ENCODE measurements around the gene LARP1. TPM values are rescaled to one million over a fixed set of nuclear protein-coding genes. Genes with fewer than 3 reads are reported as not detected.

Gene LARP1
- total RNA-seq, 6 experiments from 2014 or later: 58.2 to 85.7 (median 73.0) TPM

- no peak for ATAC-seq
- 63% methylated on average over 4 of the region's 4 CpGs for WGBS (ENCODE audit: insufficient coverage, low coverage, low lambda C conversion rate, missing lambda C conversion rate)
These were observed 51.0 kb downstream of the LARP1 start for GRCh38 chr5:154806176-154806575.

GRCh38 chr5:154811239-154811638, 56.1 kb downstream of the LARP1 start:
- ATAC-seq (peak; percentile 44 to 61 (median 56)), DNase-seq (no peak)
- Histone ChIP-seq H3K9me3 (no peaks in the 10 kb centered on the region), H3K27ac (no peak overlapping the region), H3K27me3 (no peaks in the 10 kb centered on the region), H3K4me3 (no peak overlapping the region), H3K36me3 (peaks cover 5 to 76% (median 24%) of the 10 kb centered on the region in 4 donors), H3K4me1 (peaks cover 0 to 19% (median 8%) of the 10 kb centered on the region in 4 donors)
- TF ChIP-seq CTCF (IDR thresholded peaks at IDR 0.05): no peak
- no peak for TF ChIP-seq POLR2A (IDR thresholded peaks at IDR 0.05)
- intact Hi-C loops (cut with DNase I): loop anchor here in 1 of 2 donors (5.0 kb wide), 1 partner anchor 159 kb away; no protein-coding TSS in a partner anchor
- 51% methylated on average over 7 of the region's 7 CpGs for WGBS (ENCODE audit: insufficient coverage, low coverage, low lambda C conversion rate, missing lambda C conversion rate)

More at GRCh38 chr5:154806176-154806575, 51.0 kb downstream of the LARP1 start:
- DNase-seq: no peak
- Histone ChIP-seq H3K4me1 (no peaks in the 10 kb centered on the region), H3K27me3 (no peaks in the 10 kb centered on the region), H3K9me3 (no peaks in the 10 kb centered on the region), H3K4me3 (no peak overlapping the region), H3K27ac (no peak overlapping the region), H3K36me3 (peaks cover 10 to 91% (median 42%) of the 10 kb centered on the region in 4 donors)
- intact Hi-C loops (cut with DNase I): no loop called here
- TF ChIP-seq CTCF (IDR thresholded peaks at IDR 0.05) (no peak), POLR2A (IDR thresholded peaks at IDR 0.05) (no peak)

GRCh38 chr5:154811653-154812465, 56.7 kb downstream of the LARP1 start:
- Histone ChIP-seq H3K27ac (no peak overlapping the region), H3K4me3 (no peak overlapping the region), H3K27me3 (no peaks in the 10 kb centered on the region), H3K4me1 (peaks cover 0 to 19% (median 9%) of the 10 kb centered on the region in 4 donors), H3K9me3 (no peaks in the 10 kb centered on the region), H3K36me3 (peaks cover 5 to 76% (median 24%) of the 10 kb centered on the region in 4 donors)
- TF ChIP-seq POLR2A (IDR thresholded peaks at IDR 0.05) (no peak), CTCF (IDR thresholded peaks at IDR 0.05) (peak; percentile 86 to 88 (median 86))
- ATAC-seq: peak; percentile 75 to 83 (median 78)
- intact Hi-C loops (cut with DNase I): loop anchor here in 1 of 2 donors (5.0 kb wide), 1 partner anchor 160 kb away; no protein-coding TSS in a partner anchor
- WGBS (ENCODE audit: insufficient coverage, low coverage, low lambda C conversion rate, missing lambda C conversion rate): 12% methylated on average over 3 of the region's 3 CpGs
- DNase-seq: peak; percentile 61 to 66 (median 65)

GRCh38 chr5:154813158-154813557, 58.0 kb downstream of the LARP1 start:
- Histone ChIP-seq H3K27me3 (no peaks in the 10 kb centered on the region), H3K27ac (no peak overlapping the region), H3K9me3 (no peaks in the 10 kb centered on the region), H3K4me3 (no peak overlapping the region), H3K36me3 (peaks cover 5 to 65% (median 18%) of the 10 kb centered on the region in 4 donors), H3K4me1 (peaks cover 0 to 19% (median 9%) of the 10 kb centered on the region in 4 donors)
- DNase-seq: no peak
- TF ChIP-seq CTCF (IDR thresholded peaks at IDR 0.05) (no peak), POLR2A (IDR thresholded peaks at IDR 0.05) (no peak)
- ATAC-seq: no peak
- WGBS (ENCODE audit: insufficient coverage, low coverage, low lambda C conversion rate, missing lambda C conversion rate): 60% methylated on average over 2 of the region's 4 CpGs
- intact Hi-C loops (cut with DNase I): loop anchor here in 1 of 2 donors (5.0 kb wide), 1 partner anchor 161 kb away; no protein-coding TSS in a partner anchor

Data from right lobe of liver (tissue), 6 donors.